Naive thymus-derived CD4-positive, alpha-beta T cell (primary cell): ENCODE results near the gene SMAD1. TPM values are rescaled to one million over a fixed set of nuclear protein-coding genes. Genes with fewer than 3 reads are reported as not detected.
"Not testable (repeated sequence)": the region's sequence is repeated elsewhere in the genome, so short reads cannot be mapped to it uniquely, and the experiment has no call there.

Source experiments
- ATAC-seq: fragments of 150-1000 bp; cut with Tn5 transposase; 2 replicates; pipeline ENCODE4 v1.10.0; 2021; ENCODE audit warnings: mild to moderate bottlenecking, moderate library complexity
- CTCF ChIA-PET: fragments of 350-600 bp; sonication (Branson Sonifier 250); formaldehyde crosslinking; loops from one replicate; lab custom pipeline; 2021; ENCODE audit warnings: antibody characterized with exemption; lab: Charles Lee
- POLR2A ChIA-PET: fragments of 350-600 bp; sonication (Branson Sonifier 250); formaldehyde crosslinking; loops from one replicate; lab custom pipeline; 2021; ENCODE audit warnings: antibody characterized with exemption, inconsistent platforms; lab: Charles Lee
- DNase-seq, 9 donors: peaks; one replicate each; pipeline versions ENCODE4 v3.0.0 to v3.0.0-alpha.2; 2020 to 2022; ENCODE audit warnings: mixed read lengths in 1 of 9
- H3K27ac ChIP-seq: one replicate; pipeline ENCODE4 v1.7.0; 2013; ENCODE audit warnings: mild to moderate bottlenecking, low read depth, low read length, moderate library complexity
- H3K27me3 ChIP-seq, 2 donors: one replicate each; pipeline ENCODE4 v1.7.0; 2013; ENCODE audit warnings: low read length in 2 of 2, mild to moderate bottlenecking in 2 of 2, moderate library complexity in 2 of 2; ENCODE audit not compliant: control insufficient read depth in 2 of 2, insufficient read depth in 2 of 2
- H3K36me3 ChIP-seq, 3 experiments: 1 replicate in 2 of 3; 2 replicates in 1 of 3; pipeline ENCODE4 v1.7.0; 2013; ENCODE audit warnings: low read length in 3 of 3, mild to moderate bottlenecking in 3 of 3, moderate library complexity in 1 of 3; ENCODE audit not compliant: insufficient read depth in 3 of 3, control insufficient read depth in 2 of 3
- H3K4me1 ChIP-seq, 2 donors: one replicate each; pipeline ENCODE4 v1.7.0; 2013; ENCODE audit warnings: low read length in 2 of 2, mild to moderate bottlenecking in 2 of 2, moderate library complexity in 1 of 2; ENCODE audit not compliant: control insufficient read depth in 2 of 2, insufficient read depth in 2 of 2
- H3K4me3 ChIP-seq: 2 replicates; pipeline ENCODE4 v1.7.0; 2013; ENCODE audit warnings: mild to moderate bottlenecking, low read length
- H3K9me3 ChIP-seq, 3 experiments: 1 replicate in 2 of 3; 2 replicates in 1 of 3; pipeline ENCODE4 v1.7.0; 2013; ENCODE audit warnings: low read length in 3 of 3; ENCODE audit not compliant: control insufficient read depth in 2 of 3
- H3K27ac Mint-ChIP-seq, 9 donors: one replicate each; pipeline ENCODE4 v1.8.0; 2020 to 2022; ENCODE audit warnings: mixed read lengths in 9 of 9, mild to moderate bottlenecking in 8 of 9, moderate library complexity in 5 of 9, inconsistent platforms in 2 of 9
- H3K27me3 Mint-ChIP-seq, 5 donors: one replicate each; pipeline ENCODE4 v1.8.0; 2021 to 2022; ENCODE audit warnings: mixed read lengths in 5 of 5, mild to moderate bottlenecking in 1 of 5
- H3K36me3 Mint-ChIP-seq, 5 donors: one replicate each; pipeline ENCODE4 v1.8.0; 2020 to 2022; ENCODE audit warnings: mixed read lengths in 5 of 5, mild to moderate bottlenecking in 3 of 5, inconsistent platforms in 1 of 5
- H3K4me1 Mint-ChIP-seq, 7 donors: one replicate each; pipeline ENCODE4 v1.8.0; 2020 to 2022; ENCODE audit warnings: mixed read lengths in 7 of 7, mild to moderate bottlenecking in 3 of 7, inconsistent platforms in 1 of 7
- H3K4me3 Mint-ChIP-seq, 10 donors: one replicate each; pipeline ENCODE4 v1.8.0; 2020 to 2022; ENCODE audit warnings: mild to moderate bottlenecking in 10 of 10, mixed read lengths in 10 of 10, moderate library complexity in 6 of 10, inconsistent platforms in 2 of 10
- H3K9me3 Mint-ChIP-seq, 11 donors: one replicate each; pipeline ENCODE4 v1.8.0; 2020 to 2022; ENCODE audit warnings: mixed read lengths in 11 of 11, mild to moderate bottlenecking in 4 of 11, inconsistent platforms in 1 of 11, moderate library complexity in 1 of 11
- intact Hi-C, 2 donors: fragments of 100-400 bp; cut with micrococcal nuclease; formaldehyde crosslinking; loops; one replicate each; pipeline ENCODE4 v1.15.1; 2023
- polyA plus RNA-seq, 2 donors: library from polyadenylated mRNA; unstranded; fragments of 300-500 nt; fragmentation: Illumina TruSeq; gene quantifications; one replicate each; pipeline ENCODE4 v1.2.3, GENCODE V29; 2021
- total RNA-seq, 6 experiments: library from RNA in 5 of 6; stranded (reverse) in 5 of 6; gene quantifications; 1 replicate in 5 of 6; 2 replicates in 1 of 6; pipeline ENCODE4 v1.2.3 and lab custom pipeline; 2021 to 2026

The SMAD1 gene
- total and polyA plus RNA-seq, 7 experiments from 2014 or later: 0.29 to 13.5 (median 1.1) TPM

GRCh38 chr4:145528601-145529000 lies 46.9 kb downstream of the SMAD1 start:
- DNase-seq: no peak

GRCh38 chr4:145530189-145530588 lies 48.5 kb downstream of the SMAD1 start:
- intact Hi-C loops: no loop called here

More at GRCh38 chr4:145528601-145529000, 46.9 kb downstream of the SMAD1 start:
- no peaks in the 10 kb centered on the region for H3K4me1 ChIP-seq
- Mint-ChIP-seq H3K36me3 (no peaks in the 10 kb centered on the region), H3K27me3 (peaks cover 0 to 4% (median 0%) of the 10 kb centered on the region in 5 donors), H3K27ac (no peak overlapping the region), H3K9me3 (no peaks in the 10 kb centered on the region), H3K4me3 (no peak overlapping the region), H3K4me1 (peaks cover 0 to 5% (median 0%) of the 10 kb centered on the region in 7 donors)
- no peaks in the 10 kb centered on the region for H3K9me3 ChIP-seq
- ATAC-seq: no peak
- H3K27me3 ChIP-seq: no peaks in the 10 kb centered on the region
- no peak overlapping the region for H3K4me3 ChIP-seq
- ChIA-PET CTCF (no interaction called here), POLR2A (no interaction called here)
- intact Hi-C loops: no loop called here
- no peak overlapping the region for H3K27ac ChIP-seq
- H3K36me3 ChIP-seq: no peaks in the 10 kb centered on the region

GRCh38 chr4:145530662-145531061 lies 49.0 kb downstream of the SMAD1 start:
- H3K27me3 Mint-ChIP-seq: peaks cover 0 to 12% (median 2%) of the 10 kb centered on the region in 5 donors
- Histone ChIP-seq H3K4me3 (no peak overlapping the region), H3K27me3 (no peaks in the 10 kb centered on the region), H3K27ac (no peak overlapping the region), H3K4me1 (no peaks in the 10 kb centered on the region), H3K36me3 (no peaks in the 10 kb centered on the region), H3K9me3 (no peaks in the 10 kb centered on the region)
- no peak for DNase-seq
- H3K9me3 Mint-ChIP-seq: no peaks in the 10 kb centered on the region
- no peaks in the 10 kb centered on the region for H3K4me1 Mint-ChIP-seq
- ChIA-PET POLR2A (no interaction called here), CTCF (no interaction called here)
- intact Hi-C loops: no loop called here
- no peak for ATAC-seq
- no peaks in the 10 kb centered on the region for H3K36me3 Mint-ChIP-seq
- no peak overlapping the region for H3K27ac Mint-ChIP-seq
- no peak overlapping the region for H3K4me3 Mint-ChIP-seq

More at GRCh38 chr4:145530189-145530588, 48.5 kb downstream of the SMAD1 start:
- Histone ChIP-seq H3K4me1 (no peaks in the 10 kb centered on the region), H3K27me3 (no peaks in the 10 kb centered on the region), H3K4me3 (no peak overlapping the region), H3K27ac (no peak overlapping the region), H3K9me3 (no peaks in the 10 kb centered on the region), H3K36me3 (no peaks in the 10 kb centered on the region)
- Mint-ChIP-seq H3K27ac (no peak overlapping the region), H3K36me3 (no peaks in the 10 kb centered on the region), H3K27me3 (peaks cover 0 to 8% (median 2%) of the 10 kb centered on the region in 5 donors), H3K9me3 (no peaks in the 10 kb centered on the region), H3K4me3 (no peak overlapping the region), H3K4me1 (peaks cover 0 to under 1% (median 0%) of the 10 kb centered on the region in 7 donors)
- ChIA-PET CTCF (no interaction called here), POLR2A (no interaction called here)
- ATAC-seq (no peak), DNase-seq (no peak)

- Mint-ChIP-seq H3K4me1 (no peaks in the 10 kb centered on the region), H3K27ac (no peak overlapping the region), H3K9me3 (no peaks in the 10 kb centered on the region), H3K27me3 (peaks cover 0 to 12% (median 4%) of the 10 kb centered on the region in 5 donors), H3K36me3 (no peaks in the 10 kb centered on the region), H3K4me3 (no peak overlapping the region)
- Histone ChIP-seq H3K4me3 (no peak overlapping the region), H3K36me3 (no peaks in the 10 kb centered on the region), H3K9me3 (no peaks in the 10 kb centered on the region), H3K4me1 (no peaks in the 10 kb centered on the region), H3K27me3 (no peaks in the 10 kb centered on the region), H3K27ac (no peak overlapping the region)
- intact Hi-C loops: no loop called here
- DNase-seq (no peak), ATAC-seq (no peak)
- CTCF ChIA-PET: no interaction called here
- POLR2A ChIA-PET: no interaction called here
Observed at GRCh38 chr4:145531223-145531622, 49.6 kb downstream of the SMAD1 start.

- Histone ChIP-seq H3K4me3 (no peak overlapping the region), H3K9me3 (no peaks in the 10 kb centered on the region), H3K27ac (no peak overlapping the region), H3K4me1 (no peaks in the 10 kb centered on the region), H3K36me3 (no peaks in the 10 kb centered on the region), H3K27me3 (no peaks in the 10 kb centered on the region)
- DNase-seq (no peak), ATAC-seq (no peak)
- H3K36me3 Mint-ChIP-seq: no peaks in the 10 kb centered on the region
- H3K27me3 Mint-ChIP-seq: peaks cover 0 to 12% (median 2%) of the 10 kb centered on the region in 5 donors
- H3K9me3 Mint-ChIP-seq: no peaks in the 10 kb centered on the region
- no peaks in the 10 kb centered on the region for H3K4me1 Mint-ChIP-seq
- ChIA-PET CTCF (no interaction called here), POLR2A (no interaction called here)
- H3K27ac Mint-ChIP-seq: no peak overlapping the region
- intact Hi-C loops: no loop called here
- no peak overlapping the region for H3K4me3 Mint-ChIP-seq
Observed at GRCh38 chr4:145531859-145532258, 50.2 kb downstream of the SMAD1 start.

GRCh38 chr4:145533001-145533400 lies 51.3 kb downstream of the SMAD1 start:
- H3K4me3 ChIP-seq: no peak overlapping the region
- Mint-ChIP-seq H3K4me1 (peaks cover 0 to 2% (median 0%) of the 10 kb centered on the region in 7 donors), H3K27ac (no peak overlapping the region), H3K27me3 (peaks cover 0 to 12% (median 7%) of the 10 kb centered on the region in 5 donors), H3K9me3 (no peaks in the 10 kb centered on the region), H3K4me3 (no peak overlapping the region), H3K36me3 (no peaks in the 10 kb centered on the region)
- ATAC-seq: no peak
- intact Hi-C loops: no loop called here
- no peaks in the 10 kb centered on the region for H3K36me3 ChIP-seq
- H3K27ac ChIP-seq: no peak overlapping the region
- no peak for DNase-seq
- no peaks in the 10 kb centered on the region for H3K9me3 ChIP-seq
- ChIA-PET POLR2A (no interaction called here), CTCF (no interaction called here)
- no peaks in the 10 kb centered on the region for H3K4me1 ChIP-seq
- H3K27me3 ChIP-seq: no peaks in the 10 kb centered on the region

- H3K27ac ChIP-seq, H3K4me1 Mint-ChIP-seq, H3K4me3 Mint-ChIP-seq, H3K4me3 ChIP-seq, H3K9me3 Mint-ChIP-seq, POLR2A ChIA-PET, H3K36me3 ChIP-seq, H3K27me3 ChIP-seq, H3K27ac Mint-ChIP-seq, ATAC-seq, H3K36me3 Mint-ChIP-seq, intact Hi-C loops, H3K9me3 ChIP-seq, H3K4me1 ChIP-seq, DNase-seq, CTCF ChIA-PET: not testable (repeated sequence)
- peaks cover 0 to 12% (median 8%) of the 10 kb centered on the region in 5 donors for H3K27me3 Mint-ChIP-seq
Observed at GRCh38 chr4:145533415-145533814, 51.8 kb downstream of the SMAD1 start.
